ENCODE results near the gene NAA25.

- no peak for TF ChIP-seq EP300 (IDR thresholded peaks at IDR 0.05; ENCODE audit: borderline replicate concordance in 1 of 2, low read depth in 1 of 2, low read length in 1 of 2)
- no peak for TF ChIP-seq CTCF (IDR thresholded peaks at IDR 0.05)
- TF ChIP-seq EZH2phosphoT487 (IDR thresholded peaks at IDR 0.05; ENCODE audit: borderline replicate concordance, low read depth): no peak
Measured at GRCh38 chr12:112087851-112088250, 20.7 kb downstream of the NAA25 start.

Data from SK-N-SH (cell line).